ENCODE data around the gene GNG4. TPM values are rescaled to one million over a fixed set of nuclear protein-coding genes. Genes with fewer than 3 reads are reported as not detected.

GNG4 gene
- total and polyA plus RNA-seq, 7 donors, result 0.04 to 0.41 (median 0.05) TPM; not detected in 4

DNA sequence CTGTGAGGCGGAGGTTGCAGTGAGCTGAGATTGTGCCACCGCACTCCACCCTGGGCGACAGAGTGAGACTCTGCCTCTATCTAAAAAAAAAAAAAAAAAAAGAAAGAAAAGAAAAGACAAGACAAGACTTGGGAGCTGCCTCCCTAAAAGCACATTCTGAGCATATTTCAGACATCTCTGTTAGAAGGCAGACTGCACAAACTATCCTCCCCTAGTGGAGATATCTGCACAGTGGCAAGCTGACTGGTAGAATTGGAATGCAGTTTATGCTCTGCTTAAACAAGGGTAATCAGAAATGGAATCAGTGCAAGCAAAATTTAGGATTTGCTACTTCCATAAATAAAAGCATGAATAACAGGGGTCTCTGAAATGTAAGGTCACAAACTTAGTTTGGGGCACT is 31.8 kb downstream of the GNG4 start:
- ATAC-seq, result no peak
- intact Hi-C loops (cut with DNase I), result no loop called here
- WGBS, 3 donors, result 92 to 99% (median 95%) methylated on average over 3 of the region's 3 CpGs

DNA sequence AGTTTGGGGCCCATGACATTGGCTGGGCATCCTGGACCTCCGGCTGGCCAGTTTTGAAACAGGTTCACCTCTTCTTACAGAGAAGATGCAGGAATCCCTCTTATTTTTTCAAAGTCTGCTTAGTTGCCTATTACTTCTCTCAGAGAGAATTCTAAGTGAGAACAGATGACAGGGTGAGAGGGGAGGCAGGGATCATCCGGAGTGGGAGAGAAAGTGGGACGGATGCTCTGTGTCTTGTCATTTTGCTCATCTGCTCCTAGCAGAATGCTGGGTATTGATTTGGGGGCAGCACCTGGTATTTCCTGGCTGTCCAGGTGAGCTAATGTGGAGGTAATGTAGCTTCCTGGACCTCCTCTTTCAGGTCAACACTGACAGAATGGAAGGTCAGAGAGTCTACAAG is 32.4 kb downstream of the GNG4 start:
- intact Hi-C loops (cut with DNase I), result no loop called here
- Histone ChIP-seq H3K4me1 (no peaks in the 10 kb centered on the region), H3K4me3 (no peak overlapping the region), H3K27ac (no peak overlapping the region), H3K36me3 (ENCODE audit: insufficient read depth in 1 of 2, low read depth in 1 of 2) (no peaks in the 10 kb centered on the region), H3K9me3 (no peaks in the 10 kb centered on the region), H3K27me3 (ENCODE audit: insufficient read depth in 3 of 3, low read length in 2 of 3) (no peaks in the 10 kb centered on the region)
- WGBS, 3 donors, result 87 to 89% (median 88%) methylated on average over 3 of the region's 3 CpGs
- no peak for DNase-seq
- ATAC-seq, result no peak
- TF ChIP-seq, protein P1, sequence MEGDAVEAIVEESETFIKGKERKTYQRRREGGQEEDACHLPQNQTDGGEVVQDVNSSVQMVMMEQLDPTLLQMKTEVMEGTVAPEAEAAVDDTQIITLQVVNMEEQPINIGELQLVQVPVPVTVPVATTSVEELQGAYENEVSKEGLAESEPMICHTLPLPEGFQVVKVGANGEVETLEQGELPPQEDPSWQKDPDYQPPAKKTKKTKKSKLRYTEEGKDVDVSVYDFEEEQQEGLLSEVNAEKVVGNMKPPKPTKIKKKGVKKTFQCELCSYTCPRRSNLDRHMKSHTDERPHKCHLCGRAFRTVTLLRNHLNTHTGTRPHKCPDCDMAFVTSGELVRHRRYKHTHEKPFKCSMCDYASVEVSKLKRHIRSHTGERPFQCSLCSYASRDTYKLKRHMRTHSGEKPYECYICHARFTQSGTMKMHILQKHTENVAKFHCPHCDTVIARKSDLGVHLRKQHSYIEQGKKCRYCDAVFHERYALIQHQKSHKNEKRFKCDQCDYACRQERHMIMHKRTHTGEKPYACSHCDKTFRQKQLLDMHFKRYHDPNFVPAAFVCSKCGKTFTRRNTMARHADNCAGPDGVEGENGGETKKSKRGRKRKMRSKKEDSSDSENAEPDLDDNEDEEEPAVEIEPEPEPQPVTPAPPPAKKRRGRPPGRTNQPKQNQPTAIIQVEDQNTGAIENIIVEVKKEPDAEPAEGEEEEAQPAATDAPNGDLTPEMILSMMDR (IDR thresholded peaks at IDR 0.05), result no peak

More for the DNA sequence above, 31.8 kb downstream of the GNG4 start:
- DNase-seq, result no peak
- no peaks in the 10 kb centered on the region for H3K4me1 ChIP-seq
- TF ChIP-seq, protein P1 (IDR thresholded peaks at IDR 0.05), result no peak
- no peak overlapping the region for H3K27ac ChIP-seq
- H3K4me3 ChIP-seq, result no peak overlapping the region
- no peaks in the 10 kb centered on the region for H3K36me3 ChIP-seq (ENCODE audit: insufficient read depth in 1 of 2, low read depth in 1 of 2)
- H3K9me3 ChIP-seq, result no peaks in the 10 kb centered on the region
- peaks cover 0 to under 1% (median 0%) of the 10 kb centered on the region in 3 donors for H3K27me3 ChIP-seq (ENCODE audit: insufficient read depth in 3 of 3, low read length in 2 of 3)

DNA sequence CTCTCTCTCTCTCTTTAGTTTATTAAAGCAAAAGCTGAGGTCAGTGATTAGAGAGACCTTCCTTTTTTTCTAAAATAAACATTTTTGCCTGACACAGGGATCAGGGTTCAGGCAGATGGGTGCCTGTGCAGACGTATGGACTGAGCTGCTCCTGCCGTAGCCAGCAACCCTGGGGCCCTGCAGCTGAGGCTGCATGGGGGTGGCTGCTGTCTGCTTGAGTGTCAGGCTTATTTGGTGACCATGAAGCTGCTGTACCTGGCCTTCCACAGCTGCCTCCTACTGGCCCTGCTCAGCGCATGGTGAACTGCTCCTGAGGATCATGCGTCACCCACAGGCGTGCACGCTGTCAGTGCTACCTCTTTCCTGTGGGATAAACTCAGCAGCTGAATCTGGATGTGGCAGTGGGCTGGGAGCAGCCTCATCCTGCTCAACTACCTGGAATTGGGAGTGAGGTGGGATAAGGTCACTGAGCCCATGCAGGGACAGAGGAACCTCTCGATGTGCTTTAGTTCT is 35.1 kb downstream of the GNG4 start:
- no peak for ATAC-seq
- no peaks in the 10 kb centered on the region for H3K36me3 ChIP-seq (ENCODE audit: insufficient read depth in 1 of 2, low read depth in 1 of 2)
- H3K27me3 ChIP-seq (ENCODE audit: insufficient read depth in 3 of 3, low read length in 2 of 3), result no peaks in the 10 kb centered on the region
- no peak overlapping the region for H3K4me3 ChIP-seq
- intact Hi-C loops (cut with DNase I), result no loop called here
- DNase-seq, result no peak
- H3K27ac ChIP-seq, result no peak overlapping the region
- no peaks in the 10 kb centered on the region for H3K9me3 ChIP-seq
- H3K4me1 ChIP-seq, result no peaks in the 10 kb centered on the region
- TF ChIP-seq, protein P1 (IDR thresholded peaks at IDR 0.05), result no peak
- 64 to 79% (median 66%) methylated on average over 7 of the region's 7 CpGs for WGBS, 3 donors

DNA sequence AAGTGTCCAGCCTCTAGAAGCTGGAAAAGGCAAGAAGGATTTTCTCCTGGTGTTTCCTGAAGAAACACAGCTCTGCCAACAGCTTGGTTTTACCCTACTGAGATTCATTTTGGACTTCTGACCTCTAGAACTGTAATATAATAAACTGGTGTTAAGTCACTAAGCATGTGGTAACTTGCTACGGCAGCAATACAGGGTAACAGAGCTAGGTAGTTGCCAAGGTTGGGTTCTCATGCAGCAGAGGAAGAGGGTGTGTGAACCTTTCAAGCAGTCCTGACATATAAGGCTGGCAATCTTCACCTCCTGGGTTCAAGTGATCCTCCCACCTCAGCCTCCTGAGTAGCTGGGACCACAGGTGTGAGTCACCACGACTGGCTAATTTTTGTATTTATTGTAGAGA is 36.0 kb downstream of the GNG4 start:
- WGBS, 3 donors, result 43 to 58% (median 51%) methylated on average over 2 of the region's 2 CpGs
- TF ChIP-seq, protein P1 (IDR thresholded peaks at IDR 0.05), result no peak
- DNase-seq (no peak), ATAC-seq (no peak)
- no peaks in the 10 kb centered on the region for H3K27me3 ChIP-seq (ENCODE audit: insufficient read depth in 3 of 3, low read length in 2 of 3)
- no peaks in the 10 kb centered on the region for H3K36me3 ChIP-seq (ENCODE audit: insufficient read depth in 1 of 2, low read depth in 1 of 2)
- H3K27ac ChIP-seq, result no peak overlapping the region
- no peaks in the 10 kb centered on the region for H3K4me1 ChIP-seq
- H3K4me3 ChIP-seq, result no peak overlapping the region
- intact Hi-C loops (cut with DNase I), result no loop called here
- no peaks in the 10 kb centered on the region for H3K9me3 ChIP-seq

DNA sequence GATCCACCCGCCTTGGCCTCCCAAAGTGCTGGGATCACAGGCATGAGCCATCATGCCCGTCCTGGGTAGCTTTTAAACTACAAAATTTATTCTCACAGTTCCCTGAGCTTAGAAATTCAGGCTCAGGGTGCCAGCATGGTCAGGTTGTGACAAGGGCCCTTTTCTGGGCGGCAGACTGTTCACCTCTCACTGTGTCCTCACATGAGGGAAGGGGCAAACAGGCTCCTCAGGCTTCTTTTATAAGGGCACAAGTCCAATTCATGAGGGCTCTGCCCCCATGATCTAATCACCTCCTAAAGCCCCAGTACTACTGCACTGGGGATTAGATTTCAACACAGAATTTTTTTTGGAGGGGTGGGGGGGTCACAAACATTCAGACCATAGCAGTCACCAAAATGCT is 36.8 kb downstream of the GNG4 start:
- TF ChIP-seq, protein P1 (IDR thresholded peaks at IDR 0.05), result no peak
- Histone ChIP-seq H3K27me3 (ENCODE audit: insufficient read depth in 3 of 3, low read length in 2 of 3) (no peaks in the 10 kb centered on the region), H3K36me3 (ENCODE audit: insufficient read depth in 1 of 2, low read depth in 1 of 2) (no peaks in the 10 kb centered on the region), H3K27ac (no peak overlapping the region), H3K9me3 (no peaks in the 10 kb centered on the region), H3K4me1 (no peaks in the 10 kb centered on the region), H3K4me3 (no peak overlapping the region)
- DNase-seq (no peak), ATAC-seq (no peak)
- 73 to 87% (median 80%) methylated on average over 3 of the region's 3 CpGs for WGBS, 3 donors
- intact Hi-C loops (cut with DNase I), result no loop called here

Measured in psoas muscle (tissue), 8 donors.